Measurements from ENCODE around the gene URAD. TPM values are rescaled to one million over a fixed set of nuclear protein-coding genes. Genes with fewer than 3 reads are reported as not detected.

Gene URAD
- total RNA-seq, 1 donor from 2014 or later: not detected

Other genes with a start within 250 kb of the URAD start
- gene GSX1, start 196.2 kb downstream of the URAD start, total RNA-seq: not detected in 2 replicates
- not detected in 2 replicates for gene PDX1, start 68.7 kb downstream of the URAD start, total RNA-seq
- not detected in 2 replicates for gene CDX2, start 19.4 kb downstream of the URAD start, total RNA-seq
- not detected in 2 replicates for gene FLT3, start 111.9 kb upstream of the URAD start, total RNA-seq
- 36.1 and 37.0 TPM in 2 replicates for gene PAN3, start 149.9 kb upstream of the URAD start, total RNA-seq

Data from activated T-helper 1 cell treated with anti-CD3 and anti-CD28 coated beads, Interleukin-12 subunit alpha, Interleukin-12 subunit beta, Interleukin-2, Interleukin-4 antibody, amounts not matched to agents 30 ng/mL and 10 ng/mL and 1 ng/mL, durations not matched to agents 14 hours and 24 hours and 36 hours (primary cell).